Right atrium auricular region (tissue), 2 donors: Measurements from ENCODE around the gene TRMU. TPM values are rescaled to one million over a fixed set of nuclear protein-coding genes. Genes with fewer than 3 reads are reported as not detected.

ENCODE experiments used
- DNase-seq: peaks from one replicate; pipeline ENCODE4 v3.0.0-alpha.2; 2019; ENCODE audit warnings: low spot score
- H3K27ac ChIP-seq, 2 donors: fragments of 200-600 bp; sonication (generic); 1 replicate in 1 of 2; 2 replicates in 1 of 2; pipeline ENCODE4 v1.5.1; 2016 to 2019
- H3K27me3 ChIP-seq, 2 donors: fragments of 200-600 bp; sonication (generic); one replicate each; pipeline versions ENCODE4 v1.5.1 to v1.6.0; 2017 to 2019
- H3K36me3 ChIP-seq: fragments of 200-600 bp; sonication (generic); one replicate; pipeline ENCODE4 v1.5.1; 2016
- H3K4me1 ChIP-seq, 2 donors: fragments of 200-600 bp; sonication (generic); one replicate each; pipeline versions ENCODE4 v1.5.1 to v1.6.0; 2017 to 2019
- H3K4me3 ChIP-seq, 2 donors: fragments of 200-600 bp; sonication (generic); 1 replicate in 1 of 2; 2 replicates in 1 of 2; pipeline ENCODE4 v1.5.1; 2017 to 2019; ENCODE audit warnings: mild to moderate bottlenecking in 1 of 2, moderate library complexity in 1 of 2
- H3K9me3 ChIP-seq, 2 donors: fragments of 200-600 bp; sonication (generic); one replicate each; pipeline ENCODE4 v1.5.1; 2019
- total RNA-seq, 2 donors: library from RNA; depleted of rRNA; stranded (reverse); fragments of >200 nt; gene quantifications; one replicate each; pipeline ENCODE4 v1.1.0, GENCODE V29; 2016
- TF ChIP-seq, protein P1 (sequence below), 2 donors: fragments of 200-600 bp; sonication (generic); IDR thresholded peaks; one replicate each; pipeline ENCODE4 v1.5.1; 2019; ENCODE audit warnings: antibody characterized with exemption in 2 of 2

Gene TRMU
- total RNA-seq, 2 donors from 2014 or later: 22.2 to 22.4 TPM

DNA sequence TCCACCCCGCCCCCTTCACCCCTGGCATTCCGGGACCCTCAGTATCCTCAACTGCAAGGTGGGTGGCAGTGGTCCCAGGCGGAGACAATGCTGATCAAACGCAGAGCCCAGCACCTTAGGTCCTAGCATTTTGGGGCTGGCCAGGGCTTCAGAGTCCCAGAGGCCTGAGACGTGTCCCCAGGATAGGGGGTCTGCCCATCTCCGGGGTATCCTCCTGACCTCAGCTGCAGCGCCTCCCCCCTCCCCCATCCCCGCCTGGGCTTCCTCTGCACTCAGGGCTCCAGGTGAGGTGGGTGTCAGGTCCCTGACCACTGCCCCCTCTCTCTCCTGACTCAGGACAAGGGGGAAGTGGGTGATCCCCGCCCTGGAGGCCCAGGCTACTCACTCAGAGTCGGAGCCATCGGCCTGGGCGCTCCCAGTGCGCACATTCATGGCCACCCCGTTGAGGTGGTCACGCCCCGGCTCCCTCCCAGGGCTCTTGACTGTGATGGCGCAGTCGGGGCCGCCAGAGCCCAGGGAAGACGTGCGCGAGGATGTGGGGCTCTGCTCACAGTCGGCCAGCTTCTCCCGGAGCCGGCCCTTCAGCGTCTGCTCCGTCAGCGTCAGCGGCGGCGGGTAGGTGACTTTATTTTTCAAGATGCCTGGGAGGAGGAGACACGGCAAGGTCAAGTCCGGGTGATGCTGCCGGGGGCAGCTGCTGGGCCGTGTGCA, 28.3 kb downstream of the TRMU start:
- H3K27ac ChIP-seq: no peak overlapping the region
- no peaks in the 10 kb centered on the region for H3K36me3 ChIP-seq
- no peak for DNase-seq
- TF ChIP-seq, protein P1, sequence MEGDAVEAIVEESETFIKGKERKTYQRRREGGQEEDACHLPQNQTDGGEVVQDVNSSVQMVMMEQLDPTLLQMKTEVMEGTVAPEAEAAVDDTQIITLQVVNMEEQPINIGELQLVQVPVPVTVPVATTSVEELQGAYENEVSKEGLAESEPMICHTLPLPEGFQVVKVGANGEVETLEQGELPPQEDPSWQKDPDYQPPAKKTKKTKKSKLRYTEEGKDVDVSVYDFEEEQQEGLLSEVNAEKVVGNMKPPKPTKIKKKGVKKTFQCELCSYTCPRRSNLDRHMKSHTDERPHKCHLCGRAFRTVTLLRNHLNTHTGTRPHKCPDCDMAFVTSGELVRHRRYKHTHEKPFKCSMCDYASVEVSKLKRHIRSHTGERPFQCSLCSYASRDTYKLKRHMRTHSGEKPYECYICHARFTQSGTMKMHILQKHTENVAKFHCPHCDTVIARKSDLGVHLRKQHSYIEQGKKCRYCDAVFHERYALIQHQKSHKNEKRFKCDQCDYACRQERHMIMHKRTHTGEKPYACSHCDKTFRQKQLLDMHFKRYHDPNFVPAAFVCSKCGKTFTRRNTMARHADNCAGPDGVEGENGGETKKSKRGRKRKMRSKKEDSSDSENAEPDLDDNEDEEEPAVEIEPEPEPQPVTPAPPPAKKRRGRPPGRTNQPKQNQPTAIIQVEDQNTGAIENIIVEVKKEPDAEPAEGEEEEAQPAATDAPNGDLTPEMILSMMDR (IDR thresholded peaks at IDR 0.05): no peak
- no peak overlapping the region for H3K4me3 ChIP-seq
- no peaks in the 10 kb centered on the region for H3K27me3 ChIP-seq
- H3K9me3 ChIP-seq: no peaks in the 10 kb centered on the region
- H3K4me1 ChIP-seq: no peaks in the 10 kb centered on the region

DNA sequence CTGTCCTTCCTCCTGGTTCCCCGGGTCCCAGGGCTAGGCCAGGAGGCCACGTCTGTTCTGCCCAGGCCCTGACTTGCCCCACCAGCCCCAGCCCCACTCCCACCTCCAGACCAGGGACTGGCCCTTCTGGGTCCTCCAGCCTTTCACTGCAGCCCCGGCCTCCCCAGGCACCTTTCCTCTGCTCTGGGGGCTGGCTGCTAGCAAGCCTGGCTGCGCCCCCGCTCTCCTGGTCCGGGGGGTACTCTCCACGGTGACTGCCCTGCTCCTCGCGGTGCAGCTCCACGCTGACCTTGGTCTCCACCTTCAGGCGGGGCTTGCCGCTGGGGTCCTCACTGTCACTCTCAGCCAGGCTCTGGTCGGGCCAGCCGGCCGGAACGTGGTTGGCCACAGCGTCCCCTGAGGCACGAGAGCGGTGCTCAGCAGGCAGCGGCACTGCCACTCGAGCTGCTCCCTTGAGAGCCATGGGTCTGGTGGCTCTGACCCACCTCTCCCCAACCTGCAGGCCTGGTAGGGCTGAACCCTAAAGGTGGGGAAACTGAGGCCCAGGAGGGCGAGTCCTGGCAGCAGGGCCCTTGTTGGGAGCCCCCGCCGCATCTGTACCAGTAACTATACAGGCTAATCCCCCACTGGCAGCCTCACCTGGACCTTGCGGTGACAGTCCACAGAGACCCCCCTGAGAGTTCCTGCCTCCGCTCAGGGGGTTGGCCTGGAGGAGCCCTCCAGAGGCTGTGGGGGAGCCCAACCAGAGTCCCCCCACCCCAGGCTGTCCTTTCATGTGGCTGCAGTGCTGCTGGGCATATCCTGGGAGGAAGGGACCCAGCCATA, 29.0 kb downstream of the TRMU start:
- Histone ChIP-seq H3K27me3 (no peaks in the 10 kb centered on the region), H3K4me3 (no peak overlapping the region), H3K4me1 (no peaks in the 10 kb centered on the region), H3K27ac (no peak overlapping the region), H3K36me3 (no peaks in the 10 kb centered on the region), H3K9me3 (no peaks in the 10 kb centered on the region)
- TF ChIP-seq, protein P1 (IDR thresholded peaks at IDR 0.05): no peak
- DNase-seq: no peak

DNA sequence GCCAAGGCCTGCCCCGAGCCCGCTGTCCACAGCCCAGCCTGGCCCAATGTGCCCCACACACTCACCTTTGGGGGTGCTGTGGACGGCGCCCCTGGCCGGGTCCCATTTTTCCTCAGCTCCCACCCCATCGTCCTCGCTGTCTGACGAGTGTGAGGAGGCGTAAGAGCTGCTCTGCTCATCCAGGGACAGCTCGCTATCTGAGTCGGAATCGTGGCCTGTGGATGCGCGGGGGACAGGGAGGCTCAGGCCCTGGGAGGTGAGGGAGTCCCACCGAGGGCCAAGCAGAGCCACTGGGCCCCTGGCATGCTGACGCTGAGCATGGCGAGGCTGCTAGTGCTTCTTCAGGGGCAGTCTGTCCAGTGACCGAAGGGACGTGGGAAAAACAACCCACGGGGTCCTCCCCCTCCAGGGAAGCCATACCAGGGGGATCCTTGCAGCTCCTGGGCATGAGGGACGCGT, 29.7 kb downstream of the TRMU start:
- H3K27me3 ChIP-seq: no peaks in the 10 kb centered on the region
- H3K4me1 ChIP-seq: no peaks in the 10 kb centered on the region
- no peaks in the 10 kb centered on the region for H3K9me3 ChIP-seq
- TF ChIP-seq, protein P1 (IDR thresholded peaks at IDR 0.05): no peak
- H3K4me3 ChIP-seq: no peak overlapping the region
- H3K36me3 ChIP-seq: no peaks in the 10 kb centered on the region
- no peak for DNase-seq
- H3K27ac ChIP-seq: no peak overlapping the region

DNA sequence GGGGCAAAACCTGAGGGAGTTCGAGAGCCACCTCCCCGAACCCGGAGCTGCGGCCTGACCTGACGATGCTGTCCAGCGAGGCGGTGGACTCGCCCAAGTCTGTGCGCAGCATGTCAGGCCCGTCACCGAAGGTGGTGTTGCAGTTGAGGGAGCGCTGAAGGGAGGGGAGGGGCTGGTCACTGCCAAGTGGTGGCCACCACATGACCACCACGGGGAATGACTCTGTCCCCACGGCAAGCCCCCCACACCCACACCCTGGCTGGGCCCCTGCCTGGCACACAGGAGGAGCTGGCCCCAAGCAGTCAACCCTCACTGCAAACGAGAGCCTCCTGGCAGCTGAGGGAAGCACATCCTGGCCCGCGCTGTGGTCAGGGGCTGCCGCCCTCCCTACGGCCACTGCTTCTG, 30.8 kb downstream of the TRMU start:
- Histone ChIP-seq H3K4me1 (no peaks in the 10 kb centered on the region), H3K9me3 (no peaks in the 10 kb centered on the region), H3K36me3 (no peaks in the 10 kb centered on the region), H3K4me3 (no peak overlapping the region), H3K27me3 (no peaks in the 10 kb centered on the region), H3K27ac (no peak overlapping the region)
- TF ChIP-seq, protein P1 (IDR thresholded peaks at IDR 0.05): no peak
- DNase-seq: no peak

DNA sequence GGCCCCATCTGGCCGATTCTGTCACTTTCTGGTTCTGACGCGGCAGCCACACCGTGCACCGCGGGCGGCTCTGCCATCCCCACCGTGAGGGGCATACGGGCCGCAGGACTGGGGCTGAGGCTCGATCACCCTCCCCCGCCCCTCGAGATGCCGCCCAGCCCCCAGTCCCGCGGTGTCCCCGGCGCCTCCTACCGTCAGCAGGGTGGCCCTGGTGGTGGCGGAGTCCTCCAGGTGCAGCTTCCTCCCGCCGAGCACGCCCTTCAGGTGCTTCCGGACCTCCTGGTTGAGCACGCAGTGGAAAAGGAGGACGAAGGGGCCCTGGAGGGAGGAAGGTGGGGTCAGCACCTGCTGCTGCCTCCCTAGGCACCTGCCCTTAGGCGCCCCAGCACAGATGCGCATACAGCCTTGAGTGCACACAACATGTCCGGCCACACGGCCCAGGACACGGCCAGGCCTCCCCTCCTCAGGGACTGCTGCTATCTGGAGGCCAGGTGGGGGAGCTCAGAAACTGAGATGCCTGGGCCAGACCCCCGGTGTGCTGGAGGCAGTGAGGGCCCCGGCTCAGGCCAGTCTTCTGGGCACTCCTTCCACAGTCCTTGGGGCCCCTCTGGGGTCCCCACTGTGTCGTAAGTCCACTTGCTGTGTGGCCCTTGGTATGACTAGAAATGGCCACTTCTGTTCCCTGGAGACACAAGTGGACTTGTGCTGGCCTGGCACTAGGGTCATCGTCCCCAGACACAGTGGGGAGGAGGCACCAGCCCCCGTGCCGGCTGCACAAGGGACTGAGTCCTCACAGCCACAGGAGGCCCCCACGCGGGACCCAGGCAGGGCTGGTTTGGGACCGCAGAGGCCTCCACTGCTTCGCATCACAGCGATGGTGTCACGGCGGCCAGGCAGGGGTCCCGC, 31.5 kb downstream of the TRMU start:
- Histone ChIP-seq H3K27ac (no peak overlapping the region), H3K36me3 (no peaks in the 10 kb centered on the region), H3K4me1 (no peaks in the 10 kb centered on the region), H3K9me3 (no peaks in the 10 kb centered on the region), H3K4me3 (no peak overlapping the region), H3K27me3 (no peaks in the 10 kb centered on the region)
- TF ChIP-seq, protein P1 (IDR thresholded peaks at IDR 0.05): no peak
- DNase-seq: no peak
